ENCODE results near the gene SPHK2.

GRCh38 chr19:48575931-48576622 lies 43.2 kb upstream of the SPHK2 start:
- TF ChIP-seq CTCF (IDR thresholded peaks at IDR 0.05) (no peak), POLR2AphosphoS5 (IDR thresholded peaks at IDR 0.05) (no peak), EP300 (IDR thresholded peaks at IDR 0.05) (no peak), POLR2A (IDR thresholded peaks at IDR 0.05) (no peak)

Measured in upper lobe of left lung (tissue), 4 donors.